ENCODE data around the gene KNDC1. TPM values are rescaled to one million over a fixed set of nuclear protein-coding genes. Genes with fewer than 3 reads are reported as not detected.

KNDC1 gene
- total RNA-seq, 1 experiment from 2014 or later = 15.7 TPM

- 0 out of 4 replicates have a peak, but pooled peaks cover 0 to 2% of the 10 kb centered on the region in 2 experiments for H3K4me1 Mint-ChIP-seq
- Histone ChIP-seq H3K27me3 (ENCODE audit: insufficient read depth, low read length) (no peaks in the 10 kb centered on the region), H2BK20ac (ENCODE audit: low read depth, low read length, poor library complexity, severe bottlenecking) (no peak overlapping the region), H3K23ac (ENCODE audit: insufficient read length, low read depth, low read length) (no peak overlapping the region), H2AK5ac (ENCODE audit: insufficient read length, low read length) (no peak overlapping the region), H3K18ac (ENCODE audit: insufficient read length, low read depth, low read length) (no peak overlapping the region), H2BK5ac (ENCODE audit: insufficient read length, low read length) (no peak overlapping the region), H2BK120ac (ENCODE audit: low read depth, low read length, poor library complexity, severe bottlenecking) (no peak overlapping the region), H3K9me3 (ENCODE audit: control insufficient read depth, low read depth, low read length) (no peaks in the 10 kb centered on the region), H3K9ac (ENCODE audit: extremely low read depth, insufficient read length, low read length) (no peak overlapping the region), H3T11ph (ENCODE audit: low read length) (no peak overlapping the region), H3K4ac (ENCODE audit: low read depth, low read length) (no peak overlapping the region), H3K4me2 (ENCODE audit: insufficient read depth, insufficient read length, low read length) (no peak overlapping the region), H2BK15ac (ENCODE audit: low read depth, low read length) (no peak overlapping the region), H4K5ac (ENCODE audit: insufficient read length, low read depth, low read length) (no peak overlapping the region), H3K4me1 (ENCODE audit: insufficient read depth, low read length) (no peaks in the 10 kb centered on the region), H3K79me2 (ENCODE audit: insufficient read depth, low read length) (no peaks in the 10 kb centered on the region), H4K91ac (ENCODE audit: insufficient read length, low read depth, low read length) (no peak overlapping the region), H4K8ac (replicated peaks; ENCODE audit: insufficient read length, low read depth, low read length) (no peak overlapping the region), H3K14ac (ENCODE audit: insufficient read depth, low read length) (no peak overlapping the region; the same call in 1 of the 2 replicates), H3K27ac (ENCODE audit: insufficient read length, low read depth, low read length) (no peak overlapping the region), H2AFZ (ENCODE audit: low read length) (no peak overlapping the region), H3K56ac (ENCODE audit: insufficient read length, low read depth, low read length) (no peak overlapping the region), H2BK12ac (ENCODE audit: insufficient read length, low read depth, low read length) (no peak overlapping the region), H3K23me2 (ENCODE audit: insufficient read length, low read depth, low read length, poor library complexity, severe bottlenecking) (no peaks in the 10 kb centered on the region), H4K20me1 (ENCODE audit: control insufficient read depth, insufficient read depth, insufficient read length) (no peaks in the 10 kb centered on the region), H3K79me1 (ENCODE audit: insufficient read depth, low read depth, low read length, poor library complexity, severe bottlenecking) (no peaks in the 10 kb centered on the region)
- no peak overlapping the region for H3K4me3 Mint-ChIP-seq
- no peak overlapping the region for H3K27ac Mint-ChIP-seq
- H3K9me3 Mint-ChIP-seq = peaks cover 17 to 32% of the 10 kb centered on the region in 2 experiments
- WGBS (ENCODE audit: extremely low coverage, insufficient read length, low lambda C conversion rate) = no CpG with 5 or more reads among the region's 23 CpGs
- peaks cover 0 to 19% (median 16%) of the 10 kb centered on the region in 3 experiments for H3K36me3 Mint-ChIP-seq (ENCODE audit: insufficient read depth in 1 of 3, low read depth in 3 of 3)
- peaks cover 16% of the 10 kb centered on the region for H3K27me3 Mint-ChIP-seq (ENCODE audit: low read depth)
- no peak for TF ChIP-seq CTCF (conservative IDR thresholded peaks at IDR 0.05)
- no peak for DNase-seq
Observed at GRCh38 chr10:133195611-133196010, 35.6 kb downstream of the KNDC1 start.

All from H9 (cell line).